HG02763 (cell line): Measurements from ENCODE around the gene ENOX1.
"Not testable (repeated sequence)": the region's sequence is repeated elsewhere in the genome, so short reads cannot be mapped to it uniquely, and the experiment has no call there.

ENCODE experiments used
- ATAC-seq: cut with Tn5 transposase; IDR thresholded peaks from one replicate; pipeline ENCODE4 v1.9.1; 2021; ENCODE audit warnings: mild to moderate bottlenecking, moderate library complexity; ENCODE audit not compliant: unreplicated experiment

ENOX1 gene

GRCh38 chr13:43363156-43363953, 423.4 kb downstream of the ENOX1 start:
- no peak for ATAC-seq

DNA sequence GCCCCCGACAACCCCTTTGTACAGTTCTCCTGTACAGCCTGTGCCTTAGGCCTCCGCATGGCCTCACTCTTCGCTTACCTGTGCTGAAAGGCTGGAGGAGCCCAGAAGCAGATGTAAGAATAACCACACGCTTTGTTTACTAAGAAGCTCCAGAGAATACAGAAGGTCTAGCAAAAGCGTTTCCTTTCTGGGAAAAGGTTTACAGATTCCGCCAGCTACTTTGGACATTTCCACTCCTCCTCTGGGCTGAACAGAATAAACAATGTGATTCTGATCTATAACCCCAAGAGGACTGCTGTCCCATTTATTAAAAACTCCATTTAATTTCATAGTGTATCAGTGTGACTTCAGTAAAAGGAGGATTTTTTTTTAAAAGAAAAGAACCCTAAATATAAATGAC, 424.2 kb downstream of the ENOX1 start:
- ATAC-seq = no peak

GRCh38 chr13:43360892-43361610, 425.7 kb downstream of the ENOX1 start:
- ATAC-seq = no peak

- ATAC-seq = no peak
Measured at GRCh38 chr13:43360171-43360570, 426.6 kb downstream of the ENOX1 start.

DNA sequence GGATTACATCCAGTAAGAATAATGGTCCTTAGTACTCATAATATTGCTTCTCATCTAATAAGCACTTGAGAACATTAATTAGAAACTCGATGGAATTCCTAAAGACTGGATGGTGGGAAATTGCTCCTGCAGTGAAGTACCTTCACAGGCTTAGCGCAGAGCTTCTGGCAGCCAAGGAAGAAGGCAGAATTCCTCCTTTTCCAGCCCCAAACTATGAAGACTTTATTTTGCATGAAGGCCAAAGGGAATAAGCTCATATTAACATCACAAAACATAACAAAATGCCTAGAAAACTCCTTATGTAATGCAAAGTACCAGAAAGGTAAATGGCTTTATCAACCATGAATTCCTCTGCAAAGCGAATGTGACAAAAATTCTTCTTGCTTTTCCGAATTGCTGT, 427.2 kb downstream of the ENOX1 start:
- no peak for ATAC-seq

- no peak for ATAC-seq
Measured at GRCh38 chr13:43357564-43357963, 429.2 kb downstream of the ENOX1 start.

- no peak for ATAC-seq
Measured at GRCh38 chr13:43356567-43356966, 430.2 kb downstream of the ENOX1 start.

GRCh38 chr13:43355774-43356173, 431.0 kb downstream of the ENOX1 start:
- no peak for ATAC-seq

- ATAC-seq = no peak
Measured at GRCh38 chr13:43354153-43354945, 432.4 kb downstream of the ENOX1 start.

- ATAC-seq = no peak
Measured at GRCh38 chr13:43353631-43354030, 433.1 kb downstream of the ENOX1 start.

DNA sequence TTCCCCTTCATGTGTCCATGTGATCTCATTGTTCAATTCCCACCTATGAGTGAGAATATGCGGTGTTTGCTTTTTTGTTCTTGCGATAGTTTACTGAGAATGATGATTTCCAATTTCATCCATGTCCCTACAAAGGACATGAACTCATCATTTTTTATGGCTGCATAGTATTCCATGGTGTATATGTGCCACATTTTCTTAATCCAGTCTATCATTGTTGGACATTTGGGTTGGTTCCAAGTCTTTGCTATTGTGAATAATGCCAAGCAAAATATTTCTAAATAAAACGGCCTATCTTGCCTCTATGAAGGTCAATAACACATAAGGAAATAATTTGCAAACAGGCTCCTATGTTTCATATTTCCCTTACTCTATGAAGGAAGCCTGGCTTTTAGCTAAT, 435.2 kb downstream of the ENOX1 start:
- ATAC-seq = not testable (repeated sequence)

DNA sequence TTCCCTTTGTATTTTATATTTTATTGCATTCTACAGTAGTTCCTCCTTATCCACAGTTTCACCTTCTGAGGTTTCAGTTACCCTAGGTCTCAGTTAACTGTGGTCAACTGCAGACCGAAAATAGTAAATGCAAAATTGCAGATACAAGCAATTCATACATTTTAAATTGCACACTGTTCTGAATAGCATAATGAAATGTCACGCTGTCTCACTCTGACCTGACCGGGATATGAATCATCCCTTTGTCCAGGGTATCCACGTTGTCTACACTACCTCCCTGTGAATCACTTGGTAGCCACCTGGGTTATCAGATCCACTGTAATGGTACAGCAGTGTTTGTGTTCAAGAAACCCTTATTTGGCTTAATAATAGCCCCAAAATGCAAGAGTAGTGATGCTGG, 438.4 kb downstream of the ENOX1 start:
- ATAC-seq = no peak

DNA sequence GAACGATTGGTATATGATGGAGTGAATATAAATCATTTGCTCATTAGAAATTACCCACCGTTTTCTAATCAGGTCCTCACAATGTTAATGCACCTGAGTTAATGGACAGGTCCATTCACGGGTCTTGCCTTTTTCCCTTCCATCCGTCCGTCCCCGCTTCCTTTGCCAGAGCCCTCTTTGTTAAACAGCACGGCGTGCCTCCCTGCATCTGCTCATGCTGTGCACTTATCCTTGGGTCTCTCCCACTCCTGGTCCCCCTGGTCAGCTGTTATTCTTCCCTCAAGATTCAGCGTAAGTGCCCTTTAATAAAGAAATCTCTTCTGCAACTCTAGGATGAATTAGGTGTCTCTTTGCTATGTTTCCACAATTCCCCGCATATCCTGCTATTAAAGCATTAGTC, 438.9 kb downstream of the ENOX1 start:
- no peak for ATAC-seq

DNA sequence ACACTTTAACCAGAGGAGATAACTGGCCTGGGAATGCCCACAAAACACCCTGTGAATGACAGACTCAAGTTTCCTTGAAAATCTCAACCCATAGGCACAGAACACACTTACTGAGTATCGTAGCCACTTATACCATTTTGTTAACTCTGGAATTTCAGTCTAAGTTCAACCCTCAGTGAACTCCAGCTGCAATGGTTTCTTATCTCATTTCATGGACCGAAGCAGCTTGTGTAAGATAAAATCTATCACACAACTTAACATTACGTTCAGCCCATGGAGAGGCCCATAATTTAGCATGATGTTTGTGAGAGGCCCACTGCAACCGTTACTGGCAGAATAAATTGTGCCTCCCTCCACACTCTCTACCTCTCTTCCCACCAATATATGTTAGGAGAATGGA, 440.3 kb downstream of the ENOX1 start:
- no peak for ATAC-seq

- ATAC-seq = no peak
Measured at GRCh38 chr13:43343645-43344044, 443.1 kb downstream of the ENOX1 start.

GRCh38 chr13:43339805-43340550, 446.8 kb downstream of the ENOX1 start:
- ATAC-seq = no peak

- ATAC-seq = no peak
Measured at GRCh38 chr13:43339145-43339804, 447.5 kb downstream of the ENOX1 start.

GRCh38 chr13:43335764-43336163, 451.0 kb downstream of the ENOX1 start:
- no peak for ATAC-seq

GRCh38 chr13:43333176-43333575, 453.6 kb downstream of the ENOX1 start:
- ATAC-seq = no peak

DNA sequence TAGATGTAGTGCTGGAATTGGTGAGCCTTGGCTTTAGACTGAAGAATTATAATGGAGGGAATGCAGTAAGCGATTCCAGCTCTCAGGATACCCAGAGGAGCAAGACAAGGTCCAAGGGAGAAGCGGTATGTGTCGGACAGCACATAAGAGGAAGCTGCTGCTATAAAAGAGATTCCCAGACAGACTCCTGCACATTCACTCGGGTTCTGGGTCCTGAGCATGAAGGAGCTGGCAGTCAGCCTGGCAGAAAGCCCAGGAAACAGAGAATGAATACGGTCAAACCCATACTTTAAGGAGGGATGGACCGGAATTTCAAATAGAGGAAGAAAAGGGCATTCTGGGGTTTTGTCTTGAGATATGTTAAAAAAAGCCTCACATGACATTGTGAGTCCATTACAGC, 455.1 kb downstream of the ENOX1 start:
- ATAC-seq = no peak
